ENCODE results near the gene IBSP.

Gene IBSP

GRCh38 chr4:87848622-87849351 is 49.4 kb downstream of the IBSP start:
- Histone ChIP-seq H3K4me3 (ENCODE audit: low read length) (peak overlapping the region; percentile 32), H3K27me3 (ENCODE audit: control insufficient read depth, low read length) (peaks cover 12% of the 10 kb centered on the region), H4K20me1 (ENCODE audit: control insufficient read depth, insufficient read depth, low read depth, low read length) (no peaks in the 10 kb centered on the region), H3K9me3 (ENCODE audit: control insufficient read depth, insufficient read depth, low read length) (no peaks in the 10 kb centered on the region), H3K4me1 (ENCODE audit: control insufficient read depth, low read length) (peaks cover 10% of the 10 kb centered on the region), H3K9me2 (replicated peaks; ENCODE audit: control insufficient read depth, low read length) (no peaks in the 10 kb centered on the region), H3K27ac (ENCODE audit: low read depth, low read length) (no peak overlapping the region), H3F3A (ENCODE audit: control insufficient read depth, insufficient read depth) (no peaks in the 10 kb centered on the region), H3K79me2 (ENCODE audit: control insufficient read depth, low read length) (no peaks in the 10 kb centered on the region), H3K4me2 (ENCODE audit: low read length) (peak overlapping the region; percentile 57), H3K36me3 (ENCODE audit: control insufficient read depth, low read length) (no peaks in the 10 kb centered on the region)
- no peak for TF ChIP-seq EZH2phosphoT487 (IDR thresholded peaks at IDR 0.05; ENCODE audit: borderline replicate concordance, low read length)
- TF ChIP-seq CTCF (IDR thresholded peaks at IDR 0.05; ENCODE audit: low read depth, low read length, poor library complexity, severe bottlenecking) = peak; percentile 74

GRCh38 chr4:87849612-87850011 is 50.3 kb downstream of the IBSP start:
- Histone ChIP-seq H3K9me3 (ENCODE audit: control insufficient read depth, insufficient read depth, low read length) (no peaks in the 10 kb centered on the region), H3K27ac (ENCODE audit: low read depth, low read length) (no peak overlapping the region), H4K20me1 (ENCODE audit: control insufficient read depth, insufficient read depth, low read depth, low read length) (no peaks in the 10 kb centered on the region), H3F3A (ENCODE audit: control insufficient read depth, insufficient read depth) (no peaks in the 10 kb centered on the region), H3K4me1 (ENCODE audit: control insufficient read depth, low read length) (peaks cover 10% of the 10 kb centered on the region), H3K9me2 (replicated peaks; ENCODE audit: control insufficient read depth, low read length) (no peaks in the 10 kb centered on the region), H3K27me3 (ENCODE audit: control insufficient read depth, low read length) (peaks cover 8% of the 10 kb centered on the region), H3K36me3 (ENCODE audit: control insufficient read depth, low read length) (no peaks in the 10 kb centered on the region), H3K79me2 (ENCODE audit: control insufficient read depth, low read length) (no peaks in the 10 kb centered on the region), H3K4me2 (ENCODE audit: low read length) (no peak overlapping the region), H3K4me3 (ENCODE audit: low read length) (no peak overlapping the region)
- TF ChIP-seq EZH2phosphoT487 (IDR thresholded peaks at IDR 0.05; ENCODE audit: borderline replicate concordance, low read length) (no peak), CTCF (IDR thresholded peaks at IDR 0.05; ENCODE audit: low read depth, low read length, poor library complexity, severe bottlenecking) (no peak)

GRCh38 chr4:87851332-87851731 is 52.0 kb downstream of the IBSP start:
- Histone ChIP-seq H3K79me2 (ENCODE audit: control insufficient read depth, low read length) (no peaks in the 10 kb centered on the region), H3K27ac (ENCODE audit: low read depth, low read length) (no peak overlapping the region), H3K36me3 (ENCODE audit: control insufficient read depth, low read length) (no peaks in the 10 kb centered on the region), H3K27me3 (ENCODE audit: control insufficient read depth, low read length) (no peaks in the 10 kb centered on the region), H3F3A (ENCODE audit: control insufficient read depth, insufficient read depth) (no peaks in the 10 kb centered on the region), H4K20me1 (ENCODE audit: control insufficient read depth, insufficient read depth, low read depth, low read length) (no peaks in the 10 kb centered on the region), H3K9me3 (ENCODE audit: control insufficient read depth, insufficient read depth, low read length) (no peaks in the 10 kb centered on the region), H3K9me2 (replicated peaks; ENCODE audit: control insufficient read depth, low read length) (no peaks in the 10 kb centered on the region), H3K4me3 (ENCODE audit: low read length) (no peak overlapping the region), H3K4me1 (ENCODE audit: control insufficient read depth, low read length) (peaks cover 10% of the 10 kb centered on the region), H3K4me2 (ENCODE audit: low read length) (no peak overlapping the region)
- TF ChIP-seq EZH2phosphoT487 (IDR thresholded peaks at IDR 0.05; ENCODE audit: borderline replicate concordance, low read length) (no peak), CTCF (IDR thresholded peaks at IDR 0.05; ENCODE audit: low read depth, low read length, poor library complexity, severe bottlenecking) (no peak)
